Kidney (tissue), 14 donors: ENCODE results near the gene MRTFA. TPM values are rescaled to one million over a fixed set of nuclear protein-coding genes. Genes with fewer than 3 reads are reported as not detected.

Experiments used
- DNase-seq, 5 donors: peaks; one replicate each; pipeline ENCODE4 v3.0.0-alpha.2; 2013 to 2020
- FAIRE-seq: peaks from 2 replicates; lab custom pipeline; 2012; peaks lifted over from hg19 to GRCh38; lab: Jason Lieb, UNC
- H3K27ac ChIP-seq, 2 donors: one replicate each; pipeline ENCODE4 v1.7.0; 2013; ENCODE audit warnings: low read depth in 2 of 2, low read length in 2 of 2, inconsistent platforms in 1 of 2
- H3K27me3 ChIP-seq: one replicate; pipeline ENCODE4 v1.7.1; 2013; ENCODE audit warnings: low read length, inconsistent platforms; ENCODE audit not compliant: control insufficient read depth, insufficient read depth
- H3K36me3 ChIP-seq, 3 donors: one replicate each; pipeline versions ENCODE4 v1.7.0 to v1.7.1; 2013; ENCODE audit warnings: low read length in 3 of 3, control low read depth in 1 of 3, inconsistent platforms in 1 of 3; ENCODE audit not compliant: insufficient read depth in 3 of 3, control insufficient read depth in 2 of 3
- H3K4me1 ChIP-seq, 3 donors: one replicate each; pipeline versions ENCODE4 v1.7.0 to v1.7.1; 2013; ENCODE audit warnings: low read length in 3 of 3, inconsistent platforms in 1 of 3, low read depth in 1 of 3; ENCODE audit not compliant: control insufficient read depth in 2 of 3, insufficient read depth in 2 of 3
- H3K4me3 ChIP-seq, 3 donors: one replicate each; pipeline versions ENCODE4 v1.7.0 to v1.8.1; 2013; ENCODE audit warnings: low read length in 3 of 3, control low read depth in 1 of 3, inconsistent platforms in 1 of 3
- H3K9ac ChIP-seq, 3 donors: one replicate each; pipeline versions ENCODE4 v1.7.0 to v1.7.1; 2013; ENCODE audit warnings: low read length in 3 of 3, control low read depth in 1 of 3, inconsistent platforms in 1 of 3
- H3K9me3 ChIP-seq, 3 donors: one replicate each; pipeline versions ENCODE4 v1.7.0 to v1.7.1; 2013; ENCODE audit warnings: low read length in 3 of 3, control low read depth in 1 of 3, inconsistent platforms in 1 of 3; ENCODE audit not compliant: control insufficient read depth in 2 of 3, insufficient read depth in 1 of 3
- CTCF ChIP-seq: IDR thresholded peaks from 3 replicates; pipeline ENCODE4 v1.5.1; 2012; ENCODE audit warnings: mild to moderate bottlenecking, moderate library complexity, borderline replicate concordance; ENCODE audit not compliant: insufficient read depth; ENCODE audit errors: extremely low read depth
- intact Hi-C: fragments of 100-400 bp; cut with DNase I; formaldehyde crosslinking; loops from one replicate; pipeline ENCODE4 v1.11.1; 2022
- polyA plus RNA-seq: library from polyadenylated mRNA; stranded (reverse); fragments of 350-450 nt; fragmentation: Illumina TruSeq; extraction: RNeasy Lipid Tissue Mini Kit (QIAGEN cat#74804); gene quantifications from one replicate; pipeline ENCODE4 v1.2.3, GENCODE V29; 2014; ENCODE audit warnings: low read depth, low replicate concordance; ENCODE audit not compliant: insufficient read depth
- total RNA-seq: library from RNA; stranded (reverse); fragmentation: NEBNext Ultra II Directional; extraction: Animal tissue kit (Norgen Biotek cat#: 25700); gene quantifications from one replicate; pipeline ENCODE4 v1.2.1, GENCODE V29; 2021
- donor health status: control.
- donor health status: control.
- donor health status: control.
- donor health status: control.
- donor health status: control.
- donor health status: DM: yes; HTN: yes; CAD: no.
- donor health status: Normal renal cell carcinoma (clear cell type).

MRTFA gene
- total and polyA plus RNA-seq, 2 donors from 2014 or later: 12.5 to 59.9 TPM

DNA sequence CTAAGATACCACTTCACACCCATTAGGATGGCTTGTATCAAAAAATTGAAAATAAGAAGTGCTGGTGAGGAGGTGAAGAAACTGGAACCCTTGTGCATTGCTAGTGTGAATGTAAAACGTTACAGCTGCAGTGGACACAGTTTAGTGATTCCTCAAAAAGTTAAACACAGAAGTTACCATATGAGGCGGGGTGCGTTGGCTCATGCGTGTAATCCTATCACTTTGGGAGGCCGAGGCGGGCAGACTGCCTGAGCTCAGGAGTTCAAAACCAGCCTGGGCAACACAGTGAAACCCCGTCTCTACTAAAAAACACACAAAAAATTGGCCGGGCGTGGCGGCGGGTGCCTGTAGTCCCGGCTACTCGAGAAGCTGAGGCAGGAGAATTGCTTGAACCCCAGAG, 222.6 kb downstream of the MRTFA start:
- no peak for TF ChIP-seq CTCF

DNA sequence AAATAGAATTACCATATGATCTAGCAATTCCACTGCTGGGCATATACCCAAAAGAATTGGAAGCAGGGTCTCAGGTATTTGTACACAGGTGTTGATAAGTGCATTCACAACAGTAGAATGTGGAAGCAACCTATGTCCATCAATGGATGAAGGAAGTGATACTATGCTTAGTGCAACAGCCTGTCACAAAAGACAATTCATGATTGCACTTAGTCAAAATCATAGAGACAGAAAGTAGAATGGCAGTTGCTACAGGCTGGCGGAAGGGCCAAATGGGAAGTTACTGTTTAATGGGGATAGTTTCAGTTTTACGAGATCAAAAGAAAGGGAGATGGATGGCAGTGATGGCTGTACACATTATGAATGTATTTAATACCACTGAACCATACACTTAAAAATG, 224.1 kb downstream of the MRTFA start:
- no peak overlapping the region for H3K4me3 ChIP-seq
- DNase-seq (no peak), FAIRE-seq (no peak)
- no peaks in the 10 kb centered on the region for H3K9me3 ChIP-seq
- no peak overlapping the region for H3K9ac ChIP-seq
- peaks cover 0 to 16% (median 12%) of the 10 kb centered on the region in 3 donors for H3K36me3 ChIP-seq
- peaks cover 0 to 12% (median 0%) of the 10 kb centered on the region in 3 donors for H3K4me1 ChIP-seq
- intact Hi-C loops: no loop called here
- H3K27ac ChIP-seq: no peak overlapping the region
- no peak for TF ChIP-seq CTCF
- no peaks in the 10 kb centered on the region for H3K27me3 ChIP-seq

More for the DNA sequence above, 222.6 kb downstream of the MRTFA start:
- Histone ChIP-seq H3K27ac (no peak overlapping the region), H3K27me3 (no peaks in the 10 kb centered on the region), H3K9me3 (no peaks in the 10 kb centered on the region), H3K9ac (no peak overlapping the region), H3K36me3 (peaks cover 0 to 16% (median 9%) of the 10 kb centered on the region in 3 donors), H3K4me1 (peaks cover 0 to 12% (median 0%) of the 10 kb centered on the region in 3 donors), H3K4me3 (no peak overlapping the region)
- intact Hi-C loops: no loop called here
- DNase-seq: no peak
- no peak for FAIRE-seq

GRCh38 chr22:40411506-40411861, 225.0 kb downstream of the MRTFA start:
- FAIRE-seq: no peak
- H3K36me3 ChIP-seq: peaks cover 0 to 24% (median 15%) of the 10 kb centered on the region in 3 donors

More at GRCh38 chr22:40411506-40411861, 225.0 kb downstream of the MRTFA start:
- Histone ChIP-seq H3K4me1 (peaks cover 0 to 12% (median 0%) of the 10 kb centered on the region in 3 donors), H3K27me3 (no peaks in the 10 kb centered on the region), H3K9ac (no peak overlapping the region), H3K9me3 (no peaks in the 10 kb centered on the region), H3K4me3 (no peak overlapping the region), H3K27ac (no peak overlapping the region)
- no peak for TF ChIP-seq CTCF
- no peak for DNase-seq
- intact Hi-C loops: no loop called here
